GM12872 (cell line): ENCODE measurements around the gene BANF2.

Source experiments
- TF ChIP-seq, protein P1 (sequence below): IDR thresholded peaks from 3 replicates; pipeline ENCODE4 v1.5.1; 2011; ENCODE audit warnings: low read depth, mild to moderate bottlenecking, low read length, moderate library complexity; ENCODE audit not compliant: insufficient read depth

The BANF2 gene

DNA sequence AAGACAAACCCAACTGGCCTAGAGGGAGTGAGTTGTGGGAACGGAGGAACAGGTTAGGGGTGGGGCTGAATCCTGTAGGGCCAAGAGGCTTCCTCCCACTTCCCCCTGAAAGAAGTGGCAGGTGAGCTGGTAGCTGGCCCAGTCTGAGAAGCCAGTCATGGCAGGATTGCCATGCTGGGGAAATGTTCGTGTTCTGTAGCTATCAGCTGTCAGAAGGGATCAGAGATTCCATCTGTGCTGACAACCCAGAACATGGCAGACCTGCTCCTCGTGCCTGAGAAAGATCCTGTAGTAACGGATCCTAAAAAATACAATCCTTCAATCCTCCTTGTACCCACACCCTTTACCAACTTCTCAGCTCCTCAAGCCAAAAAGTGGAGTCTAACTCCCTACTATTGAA lies 43.0 kb downstream of the BANF2 start:
- TF ChIP-seq, protein P1, sequence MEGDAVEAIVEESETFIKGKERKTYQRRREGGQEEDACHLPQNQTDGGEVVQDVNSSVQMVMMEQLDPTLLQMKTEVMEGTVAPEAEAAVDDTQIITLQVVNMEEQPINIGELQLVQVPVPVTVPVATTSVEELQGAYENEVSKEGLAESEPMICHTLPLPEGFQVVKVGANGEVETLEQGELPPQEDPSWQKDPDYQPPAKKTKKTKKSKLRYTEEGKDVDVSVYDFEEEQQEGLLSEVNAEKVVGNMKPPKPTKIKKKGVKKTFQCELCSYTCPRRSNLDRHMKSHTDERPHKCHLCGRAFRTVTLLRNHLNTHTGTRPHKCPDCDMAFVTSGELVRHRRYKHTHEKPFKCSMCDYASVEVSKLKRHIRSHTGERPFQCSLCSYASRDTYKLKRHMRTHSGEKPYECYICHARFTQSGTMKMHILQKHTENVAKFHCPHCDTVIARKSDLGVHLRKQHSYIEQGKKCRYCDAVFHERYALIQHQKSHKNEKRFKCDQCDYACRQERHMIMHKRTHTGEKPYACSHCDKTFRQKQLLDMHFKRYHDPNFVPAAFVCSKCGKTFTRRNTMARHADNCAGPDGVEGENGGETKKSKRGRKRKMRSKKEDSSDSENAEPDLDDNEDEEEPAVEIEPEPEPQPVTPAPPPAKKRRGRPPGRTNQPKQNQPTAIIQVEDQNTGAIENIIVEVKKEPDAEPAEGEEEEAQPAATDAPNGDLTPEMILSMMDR, result no peak

DNA sequence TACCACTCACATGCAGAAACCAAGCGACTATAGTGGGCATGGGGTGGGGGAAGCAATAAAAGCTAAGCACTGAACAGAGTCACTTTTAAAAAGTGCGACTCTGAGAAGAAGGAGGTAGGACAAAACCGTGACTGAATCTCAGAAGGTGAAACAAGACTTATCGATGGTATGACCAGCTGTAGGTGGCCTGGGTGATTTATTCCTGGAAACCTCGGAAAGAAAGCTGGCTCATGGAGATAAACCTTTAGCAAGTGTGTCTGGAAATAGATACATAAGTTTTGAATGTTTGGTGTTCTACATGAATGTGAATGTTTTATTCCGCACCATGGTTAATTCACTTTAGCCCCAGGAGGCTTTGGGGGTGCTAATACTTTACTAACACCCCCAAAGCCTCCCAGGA lies 43.9 kb downstream of the BANF2 start:
- TF ChIP-seq, protein P1, result no peak

DNA sequence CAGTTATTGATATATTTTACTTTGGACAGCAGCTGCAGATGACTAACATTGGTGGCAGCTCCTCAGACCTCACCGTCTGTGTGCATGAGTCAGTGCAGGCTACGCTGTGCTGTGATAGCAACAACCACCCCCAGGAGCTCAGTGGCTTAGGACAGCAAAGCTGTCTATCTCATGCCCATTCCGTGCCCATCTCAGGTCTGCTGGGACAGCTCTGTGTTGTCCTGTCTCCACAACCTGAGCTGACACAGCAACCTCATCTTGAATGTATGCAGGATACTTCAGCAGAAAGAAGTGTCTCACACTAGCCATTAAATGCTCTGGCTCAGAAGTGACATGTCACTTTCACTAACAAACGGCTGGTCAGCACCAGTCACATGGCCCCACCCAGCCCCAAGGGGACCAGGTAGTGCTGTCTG lies 47.7 kb downstream of the BANF2 start:
- TF ChIP-seq, protein P1, result no peak

DNA sequence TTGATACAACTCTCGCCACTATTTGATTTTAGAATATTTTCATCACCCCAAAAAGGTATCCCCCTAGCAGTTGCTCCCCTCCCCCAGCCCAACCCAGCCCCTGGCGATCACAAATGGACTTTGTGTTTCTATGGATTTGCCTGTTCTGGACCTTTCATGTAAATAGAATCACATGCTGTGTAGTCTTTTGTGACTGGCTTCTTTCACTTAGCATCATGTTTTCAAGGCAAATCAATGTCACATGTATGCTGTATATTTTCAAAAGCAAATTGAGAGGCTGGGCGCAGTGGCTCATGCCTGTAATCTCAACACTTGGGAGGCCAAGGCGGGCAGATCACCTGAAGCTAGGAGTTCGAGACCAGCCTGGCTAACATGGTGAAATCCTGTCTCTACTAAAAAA lies 48.5 kb downstream of the BANF2 start:
- TF ChIP-seq, protein P1, result no peak

- TF ChIP-seq, protein P1, result no peak
Measured at GRCh38 chr20:17749626-17749977, 49.8 kb downstream of the BANF2 start.

- TF ChIP-seq, protein P1, result no peak
Measured at GRCh38 chr20:17749978-17750721, 50.4 kb downstream of the BANF2 start.

GRCh38 chr20:17750722-17751045 lies 50.9 kb downstream of the BANF2 start:
- TF ChIP-seq, protein P1, result no peak

- TF ChIP-seq, protein P1, result no peak
Measured at GRCh38 chr20:17751640-17752039, 51.9 kb downstream of the BANF2 start.
